ENCODE results near the gene NUDT16L1.

- TF ChIP-seq CTCF (IDR thresholded peaks at IDR 0.05) (no peak), POLR2A (IDR thresholded peaks at IDR 0.05) (no peak)
Observed at GRCh38 chr16:4696905-4697847, 3.8 kb downstream of the NUDT16L1 start.

Data from testis (tissue), 2 donors.